ENCODE measurements around the gene SMYD3.
A peak's percentile ranks its signal among the peaks of the same experiment; 100 is the strongest.
"Not testable (repeated sequence)": the region's sequence is repeated elsewhere in the genome, so short reads cannot be mapped to it uniquely, and the experiment has no call there.

Gene SMYD3

DNA sequence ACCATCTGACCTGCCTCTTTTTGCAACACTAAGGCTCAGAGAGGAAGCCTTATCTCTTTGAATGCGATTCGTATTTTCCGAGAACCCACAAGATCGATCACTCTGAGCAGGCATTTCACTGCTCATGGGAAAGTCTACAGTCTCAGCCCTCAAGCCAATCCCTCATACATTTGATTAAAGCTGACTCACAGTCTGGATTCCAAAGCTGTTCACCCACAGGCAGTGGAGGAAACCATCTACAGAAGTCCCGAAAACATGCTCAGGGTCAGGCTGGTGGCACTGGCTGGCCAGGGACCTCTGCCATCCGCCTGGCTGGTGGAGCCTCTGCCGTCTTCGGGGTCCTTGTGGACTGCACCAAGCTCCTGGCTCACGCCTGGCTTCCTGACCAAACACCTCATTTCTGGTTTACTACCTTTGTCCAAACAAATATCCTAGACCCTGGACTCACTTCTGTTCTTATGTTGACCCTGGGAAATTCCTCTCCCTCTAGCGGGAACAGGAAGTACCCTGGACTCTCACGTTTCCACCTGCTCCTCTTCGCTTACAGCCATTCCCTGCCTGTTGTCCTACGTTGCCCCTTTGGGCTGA is 650.0 kb downstream of the SMYD3 start:
- DNase-seq, result no peak

DNA sequence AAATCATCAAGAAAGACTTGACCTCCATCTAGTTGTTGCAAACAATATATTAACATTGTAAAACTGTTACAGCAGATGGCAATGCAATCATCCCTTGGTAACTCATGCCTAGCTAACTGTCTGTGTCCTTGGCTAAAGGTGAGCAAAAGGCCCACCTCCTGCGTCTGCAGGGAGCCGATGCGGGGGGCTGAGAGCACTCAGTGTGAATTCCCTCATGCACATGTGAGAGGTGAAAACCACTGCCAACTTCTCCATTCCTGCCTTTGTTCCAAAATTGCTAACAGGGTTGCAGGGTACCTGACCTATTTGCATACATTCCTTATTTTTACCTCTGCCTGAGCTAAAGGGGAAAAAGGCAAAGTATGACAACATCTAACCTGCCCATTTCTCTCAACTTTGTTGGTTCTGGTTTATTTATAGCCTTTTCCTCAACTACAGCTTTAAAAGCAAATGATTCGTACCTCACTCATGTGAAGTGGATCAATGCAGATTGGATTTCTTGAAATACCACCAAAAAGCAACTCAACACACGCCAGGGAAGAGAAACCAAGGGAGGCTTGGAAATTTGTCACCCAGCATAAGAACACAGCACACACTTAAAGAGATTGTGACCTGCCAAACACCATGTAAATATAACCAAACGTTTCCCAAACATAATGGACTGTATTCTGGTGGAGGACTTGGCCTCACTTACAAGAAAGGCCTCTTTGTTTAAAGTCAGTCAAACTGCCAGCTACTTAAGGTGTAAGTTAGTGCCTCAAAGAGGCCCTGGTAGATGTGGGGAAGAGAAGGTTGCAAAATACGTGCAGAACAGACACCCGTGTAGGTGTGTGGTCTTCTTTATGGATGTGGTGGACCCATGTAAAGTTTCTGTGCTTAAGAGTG is 651.0 kb downstream of the SMYD3 start:
- DNase-seq, result no peak

DNA sequence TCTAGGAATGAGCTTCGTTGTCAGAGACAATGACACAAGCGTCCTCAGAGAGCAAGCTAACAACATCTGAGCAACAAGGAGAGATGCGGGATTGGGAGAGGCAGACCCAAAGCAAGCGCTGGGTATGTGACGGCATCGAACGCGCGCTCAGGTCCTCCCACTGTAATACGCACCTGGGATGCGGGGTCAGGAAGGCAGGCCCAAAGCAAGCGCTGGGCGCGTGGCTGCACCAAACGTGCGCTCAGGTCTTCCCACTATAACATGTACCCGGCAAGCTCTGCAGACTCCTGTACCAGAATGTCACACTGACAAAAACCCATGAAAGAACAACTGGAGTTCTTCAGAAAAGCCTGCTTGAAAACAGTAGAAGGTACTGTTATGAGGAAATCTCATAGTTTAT is 653.8 kb downstream of the SMYD3 start:
- DNase-seq, result no peak

DNA sequence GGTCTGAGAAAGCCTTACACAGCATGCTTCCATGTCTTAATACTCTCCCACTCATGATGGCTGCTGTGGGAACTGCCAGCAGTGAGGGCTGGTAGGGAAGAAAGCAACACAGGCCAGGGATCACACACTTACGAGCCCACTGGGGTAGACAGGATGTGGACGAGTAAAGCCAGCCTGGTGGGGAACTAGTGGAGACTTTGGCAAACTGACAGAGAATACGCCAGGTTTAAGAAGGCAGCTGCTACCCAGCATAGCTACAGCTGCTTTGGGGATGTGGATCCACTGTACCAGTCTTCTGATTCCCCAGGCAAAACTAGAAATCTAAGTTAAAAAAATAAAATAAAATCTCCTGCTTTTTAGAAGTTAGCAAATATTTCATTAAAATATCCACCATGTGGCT is 664.0 kb downstream of the SMYD3 start:
- DNase-seq, result no peak

DNA sequence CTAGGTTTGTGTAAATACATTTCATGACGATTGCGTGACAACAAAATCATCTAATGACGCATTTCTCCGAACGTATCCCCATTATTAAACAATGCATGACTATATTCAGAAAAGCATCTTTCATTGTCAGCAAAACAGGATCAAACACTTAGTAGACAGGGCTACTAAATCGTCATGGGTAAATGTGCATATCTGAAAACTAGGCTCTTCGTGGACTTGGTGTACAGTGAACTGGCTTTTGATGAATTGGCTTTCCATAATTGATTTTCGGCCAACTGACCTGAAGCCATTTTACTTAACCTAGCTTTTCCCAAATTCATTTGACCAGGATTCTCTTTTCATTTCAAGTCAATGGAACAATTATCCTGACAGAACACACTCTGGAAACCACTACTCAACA is 665.0 kb downstream of the SMYD3 start:
- DNase-seq, result no peak

DNA sequence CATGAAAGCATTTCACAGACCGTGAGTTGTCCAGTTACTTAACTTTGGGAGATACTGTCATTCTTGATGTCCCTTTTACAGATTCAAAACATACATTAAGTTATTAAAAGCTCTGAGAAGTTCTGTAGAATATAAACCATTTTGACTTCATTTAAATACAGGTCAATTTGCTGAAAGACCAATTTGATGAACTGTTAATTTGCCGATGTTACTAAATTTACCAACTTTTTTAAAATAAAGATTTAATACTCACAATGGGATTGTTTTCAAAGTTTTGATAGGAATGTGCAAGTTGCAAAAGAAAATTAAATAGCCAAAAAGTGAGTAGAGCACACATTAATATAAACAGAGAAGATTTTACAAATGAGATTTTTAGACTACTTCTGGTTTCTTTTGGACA is 666.1 kb downstream of the SMYD3 start:
- DNase-seq, result no peak

DNA sequence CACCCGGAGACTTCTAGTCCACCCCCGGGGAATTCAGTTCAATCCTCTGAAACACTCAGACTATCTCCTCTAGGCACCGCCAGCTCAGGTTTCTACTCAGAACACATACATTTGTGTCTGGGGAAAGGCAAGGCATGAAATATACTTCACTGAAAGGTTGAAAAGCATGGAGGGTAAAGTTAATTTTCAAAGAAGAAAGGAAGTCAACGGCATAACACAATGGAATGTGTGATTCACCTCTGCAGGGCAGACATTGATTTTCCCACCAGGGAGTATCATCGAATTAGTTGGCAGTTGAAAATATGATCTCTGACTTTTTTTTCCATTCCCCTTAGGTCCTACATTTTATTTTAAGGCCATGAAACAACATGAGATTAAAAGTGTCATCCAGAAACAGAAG is 669.4 kb downstream of the SMYD3 start:
- peak; percentile 52 for DNase-seq

DNA sequence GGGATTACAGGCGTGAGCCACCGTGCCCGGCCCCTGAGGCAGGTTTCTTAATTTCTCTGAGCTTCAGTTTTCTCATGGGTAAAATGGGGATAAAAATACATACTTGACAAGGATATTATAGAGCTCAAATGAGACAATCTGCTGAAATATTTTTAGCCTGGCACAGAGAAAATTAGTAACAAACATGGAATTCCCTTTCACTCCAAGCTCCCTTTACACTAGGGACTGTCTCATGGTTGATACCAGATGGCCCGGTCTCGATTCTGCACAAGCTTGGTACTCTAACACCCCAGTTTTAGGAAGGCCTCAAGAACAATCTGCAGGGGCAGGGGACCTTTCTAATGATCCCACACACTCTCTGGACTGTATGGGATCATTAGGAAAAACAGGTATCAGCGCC is 671.7 kb downstream of the SMYD3 start:
- no peak for DNase-seq

DNA sequence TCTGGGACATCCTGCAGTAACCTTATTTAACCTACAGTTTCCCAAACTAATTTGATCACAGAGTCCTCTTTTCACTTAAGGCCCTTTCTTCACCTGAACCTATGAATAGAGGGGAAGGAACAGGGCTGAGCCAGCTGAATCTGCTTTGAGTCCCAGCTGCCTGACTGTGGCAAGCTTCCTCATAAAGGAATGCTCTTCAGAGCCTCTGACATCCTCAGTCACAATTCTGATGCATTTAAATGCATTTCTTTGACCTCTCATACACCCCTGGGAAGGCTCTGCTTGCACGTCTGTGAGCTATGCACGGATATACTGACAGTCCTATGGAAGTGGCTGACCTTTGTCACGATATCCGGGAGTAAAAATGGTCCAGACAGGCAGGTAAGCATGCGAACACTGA is 673.1 kb downstream of the SMYD3 start:
- DNase-seq, result no peak

DNA sequence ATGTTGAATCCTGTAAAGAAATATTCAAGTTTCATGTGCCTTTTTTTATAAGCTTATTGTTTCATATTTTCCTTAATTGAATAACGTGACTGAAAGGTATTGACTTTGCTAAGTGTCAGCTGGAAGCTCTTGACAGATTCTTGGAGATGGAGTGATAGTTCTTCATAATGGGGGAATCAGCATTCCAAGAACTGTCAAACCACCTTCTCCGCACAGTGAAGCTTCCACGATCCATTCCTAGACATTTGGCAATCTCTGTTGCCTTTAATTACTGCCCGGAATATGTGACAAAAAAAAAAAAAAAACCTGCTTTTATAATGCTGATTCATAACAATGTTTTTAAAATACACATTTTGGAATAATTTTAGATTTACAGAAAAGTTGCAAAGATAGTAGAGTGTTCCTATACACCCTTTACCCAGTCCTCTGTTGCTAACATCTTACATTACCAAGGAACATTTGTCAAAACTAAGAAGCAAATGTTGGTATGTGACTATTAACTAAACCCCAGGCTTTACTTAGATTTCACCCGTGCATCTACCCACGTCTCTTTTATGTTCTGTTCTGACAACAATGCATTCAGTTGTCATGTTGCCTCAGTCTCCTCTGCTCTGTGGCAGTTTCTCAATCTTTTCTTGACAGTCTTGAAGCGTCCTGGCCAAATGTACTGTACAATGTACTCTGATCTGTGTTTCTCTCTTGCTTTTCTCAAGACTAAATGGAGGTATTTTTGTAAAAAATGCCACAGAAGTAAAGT is 674.1 kb downstream of the SMYD3 start:
- no peak for DNase-seq

DNA sequence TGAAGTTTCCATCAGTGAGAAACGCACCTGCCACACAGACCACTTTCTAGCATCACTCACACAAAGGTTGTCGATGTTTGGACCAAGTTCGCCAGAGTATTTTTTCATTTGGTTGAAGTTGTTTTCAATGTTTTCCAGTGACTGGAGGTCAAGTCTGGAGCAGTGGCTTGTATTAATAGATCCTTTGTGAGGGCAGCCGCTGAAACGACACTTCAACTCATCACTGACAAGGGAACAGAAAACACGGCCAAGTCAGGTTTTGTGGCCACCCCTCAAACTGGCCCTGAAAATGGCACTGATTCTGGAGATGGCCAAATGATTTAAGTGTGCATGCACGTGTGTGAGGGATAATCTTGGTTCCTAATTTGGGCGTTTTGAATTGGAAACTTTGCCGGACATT is 675.6 kb downstream of the SMYD3 start:
- DNase-seq, result no peak

DNA sequence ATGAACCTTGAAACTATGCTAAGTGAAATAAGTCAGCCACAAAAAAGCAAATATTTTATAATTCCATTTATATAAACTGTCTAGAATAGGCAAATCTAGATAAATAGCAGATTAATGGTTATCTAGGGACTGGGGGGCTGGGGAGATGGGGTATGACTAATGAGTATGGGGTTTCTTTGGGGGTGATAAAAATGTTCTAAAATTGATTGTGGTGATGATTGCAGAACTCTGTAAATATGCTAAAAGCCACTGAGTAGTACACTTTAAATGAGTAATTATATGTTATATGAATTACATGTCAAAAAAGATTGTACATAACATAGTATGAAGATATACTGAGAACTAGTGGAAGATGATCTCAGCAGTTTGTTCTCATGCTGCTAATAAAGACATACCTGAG is 677.3 kb downstream of the SMYD3 start:
- no peak for DNase-seq

DNA sequence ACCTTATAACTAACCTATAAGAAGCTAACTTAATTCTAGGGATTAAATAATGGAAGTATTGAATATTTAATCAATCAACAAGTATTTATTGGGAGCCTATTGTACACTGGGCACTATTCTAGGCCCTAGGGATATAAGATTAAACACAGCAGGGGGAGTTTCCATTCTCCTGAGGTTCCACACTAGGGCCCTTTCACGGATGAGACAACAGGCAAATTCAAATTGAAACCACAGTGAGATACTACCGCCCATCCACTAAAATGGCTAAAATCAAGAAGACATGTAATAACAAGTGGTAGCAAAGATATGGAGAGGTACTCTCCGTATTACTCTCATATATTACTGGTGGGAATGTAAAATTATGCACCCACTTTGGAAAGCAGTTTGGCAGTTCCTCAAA is 677.9 kb downstream of the SMYD3 start:
- no peak for DNase-seq

DNA sequence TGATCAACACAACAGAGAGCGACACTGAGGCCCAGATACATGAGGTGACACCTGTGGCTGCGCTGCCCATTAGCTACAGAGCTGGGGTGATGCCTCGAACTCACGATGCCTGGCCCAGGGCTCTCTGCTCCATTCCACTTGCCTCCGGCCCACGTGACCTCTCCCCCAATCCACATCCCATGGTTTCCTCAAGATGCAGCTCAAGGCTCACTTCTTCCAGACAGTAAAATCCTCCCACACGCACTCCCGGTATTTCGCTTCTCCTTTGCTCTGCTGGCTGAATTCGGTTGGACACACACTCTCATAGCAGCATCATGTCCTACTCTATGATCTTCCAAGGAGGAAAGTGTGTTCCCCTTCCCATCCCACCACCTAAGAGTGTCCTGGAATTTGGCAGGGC is 679.8 kb downstream of the SMYD3 start:
- no peak for DNase-seq

DNA sequence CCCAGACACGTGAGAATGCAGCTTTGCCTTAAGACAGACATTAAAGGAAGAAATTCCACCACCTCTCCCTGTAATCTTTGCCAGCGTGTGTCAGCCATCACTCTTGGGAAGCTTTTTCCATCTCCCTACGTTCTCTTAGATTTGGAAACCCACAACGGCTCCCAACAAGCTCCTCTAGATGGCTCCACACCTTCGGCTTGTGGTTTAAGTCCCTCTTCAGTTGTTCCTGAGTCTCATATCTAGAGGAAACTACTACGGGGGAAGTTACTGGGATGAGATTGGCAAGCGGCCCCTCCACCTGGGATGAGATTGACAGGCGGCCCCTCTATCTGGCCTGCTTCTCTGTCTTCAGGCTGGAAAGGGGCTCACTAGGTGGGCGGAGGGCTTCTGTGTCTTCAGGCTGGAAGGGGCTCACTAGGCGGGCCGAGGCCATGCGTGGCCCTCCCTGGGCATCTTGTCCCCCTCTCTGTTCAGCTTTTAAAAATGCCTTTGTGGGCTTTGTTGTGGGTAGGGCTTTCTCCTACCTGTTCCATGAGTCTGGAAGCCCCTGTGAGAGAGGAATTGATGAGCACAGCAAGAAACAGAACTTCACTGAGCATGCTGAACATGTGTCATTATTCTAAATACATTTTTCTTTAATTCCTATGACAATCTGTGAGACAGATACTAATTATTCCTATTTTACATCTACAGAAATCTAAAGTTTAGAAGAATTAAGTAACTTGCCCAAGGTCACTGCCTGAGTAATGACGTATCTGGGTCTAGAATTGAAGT is 681.8 kb downstream of the SMYD3 start:
- DNase-seq, result no peak

DNA sequence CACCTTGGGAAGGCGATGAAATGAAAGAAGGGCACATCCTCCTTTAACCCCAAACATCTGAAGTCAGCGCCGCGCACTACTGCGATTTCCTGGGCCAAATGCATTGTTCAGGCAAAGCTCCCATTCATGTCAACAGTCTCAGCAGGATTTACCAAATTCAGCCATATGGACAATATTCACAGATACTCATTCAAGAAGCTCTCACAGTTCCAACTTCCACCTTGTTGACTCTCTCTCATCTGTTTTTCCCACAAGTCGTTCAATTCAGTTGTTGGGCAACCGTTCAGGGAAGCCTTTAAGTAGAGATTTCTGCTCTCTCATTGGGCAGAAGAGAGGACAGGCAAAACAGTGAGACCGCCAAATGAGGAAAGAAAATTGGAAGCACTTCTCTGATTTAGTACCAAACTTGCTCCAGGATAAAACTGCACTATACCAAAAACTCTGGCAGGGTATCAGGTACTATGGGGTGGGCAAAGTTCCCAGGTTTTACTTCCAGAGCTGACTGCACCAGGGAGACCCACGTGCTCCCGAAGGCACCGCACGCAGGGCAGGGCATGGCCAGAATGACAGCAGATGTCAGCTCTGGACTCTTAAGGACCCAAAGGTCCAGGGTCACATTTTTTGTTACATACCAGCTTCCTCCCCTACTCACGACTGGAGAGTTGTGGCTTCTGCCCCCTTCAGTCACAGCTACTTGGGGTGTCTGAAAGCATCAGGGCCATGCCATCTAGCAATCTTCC is 683.5 kb downstream of the SMYD3 start:
- no peak for DNase-seq

DNA sequence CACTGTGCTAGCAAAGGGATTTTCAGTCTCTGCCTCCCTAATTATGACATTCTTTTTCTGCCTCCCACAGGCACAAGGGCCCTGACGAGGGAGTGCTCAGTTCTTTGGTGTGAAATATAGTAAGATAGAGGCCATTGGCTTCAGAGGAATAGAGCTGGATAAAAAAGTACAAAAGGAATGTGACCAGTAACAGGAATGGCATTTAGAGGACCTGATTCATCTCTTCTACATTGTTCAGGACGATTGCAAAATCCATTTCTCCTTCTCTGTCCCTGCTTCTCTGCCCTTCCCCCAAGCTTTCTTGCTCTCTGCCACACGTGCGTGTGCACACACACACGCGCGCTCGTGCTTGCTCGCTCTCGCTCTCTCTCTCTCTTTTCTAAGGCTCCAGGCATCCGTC is 684.1 kb downstream of the SMYD3 start:
- DNase-seq, result peak; percentile 94

DNA sequence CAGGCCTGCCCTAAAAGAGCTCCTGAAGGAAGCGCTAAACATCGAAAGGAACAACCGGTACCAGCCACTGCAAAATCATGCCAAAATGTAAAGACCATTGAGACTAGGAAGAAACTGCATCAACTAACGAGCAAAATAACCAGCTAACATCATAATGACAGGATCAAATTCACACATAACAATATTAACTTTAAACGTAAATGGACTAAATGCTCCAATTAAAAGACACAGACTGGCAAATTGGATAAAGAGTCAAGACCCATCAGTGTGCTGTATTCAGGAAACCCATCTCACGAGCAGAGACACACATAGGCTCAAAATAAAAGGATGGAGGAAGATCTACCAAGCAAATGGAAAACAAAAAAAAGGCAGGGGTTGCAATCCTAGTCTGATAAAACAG is 688.7 kb downstream of the SMYD3 start:
- not testable (repeated sequence) for DNase-seq

DNA sequence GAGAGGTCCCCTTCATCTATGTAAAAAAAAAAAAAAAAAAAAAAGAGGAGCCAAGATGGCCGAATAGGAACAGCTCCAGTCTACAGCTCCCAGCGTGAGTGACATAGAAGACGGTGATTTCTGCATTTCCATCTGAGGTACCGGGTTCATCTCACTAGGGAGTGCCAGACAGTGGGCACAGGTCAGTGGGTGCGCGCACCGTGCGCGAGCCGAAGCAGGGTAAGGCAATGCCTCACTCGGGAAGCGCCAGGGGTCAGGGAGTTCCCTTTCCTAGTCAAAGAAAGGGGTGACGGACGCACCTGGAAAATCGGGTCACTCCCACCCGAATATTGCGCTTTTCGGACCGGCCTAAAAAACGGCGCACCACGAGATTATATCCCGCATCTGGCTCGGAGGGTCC is 690.6 kb downstream of the SMYD3 start:
- not testable (repeated sequence) for DNase-seq

DNA sequence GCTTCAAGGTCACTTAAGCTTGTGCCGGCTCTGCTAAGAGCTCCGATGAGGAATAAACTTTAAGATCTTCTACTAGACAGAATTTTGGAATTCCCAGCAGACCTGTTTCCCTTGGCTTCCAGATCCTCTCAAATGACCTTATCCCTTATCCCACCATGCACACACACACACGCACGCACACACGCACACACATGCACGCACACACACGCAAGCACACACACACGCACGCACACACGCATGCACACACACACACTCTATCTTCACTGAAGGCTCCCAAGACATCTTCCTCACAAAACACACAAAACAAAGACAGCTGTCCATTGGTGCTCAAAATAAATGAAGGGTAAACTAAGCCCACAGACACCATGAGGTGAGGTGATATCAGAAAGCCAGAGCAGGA is 692.4 kb downstream of the SMYD3 start:
- no peak for DNase-seq

DNA sequence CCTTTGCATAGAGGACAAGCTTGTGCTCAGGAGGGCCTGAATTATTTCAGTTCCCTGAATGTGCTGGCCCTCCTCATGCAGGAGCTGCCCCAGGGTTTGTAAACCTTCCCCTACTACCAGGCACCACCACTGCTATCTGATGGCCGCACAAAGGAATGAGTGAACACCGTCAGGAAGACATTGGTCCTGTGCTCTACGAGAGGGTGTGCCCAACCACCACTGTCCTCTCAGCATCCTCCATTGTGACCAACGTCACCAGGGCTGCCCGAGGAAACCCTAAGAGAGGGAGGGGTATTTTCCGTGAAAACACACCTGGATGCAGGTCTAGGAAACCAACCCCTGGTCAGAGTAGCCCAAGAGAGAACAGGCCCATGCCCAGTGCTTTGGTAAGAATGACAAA is 694.8 kb downstream of the SMYD3 start:
- no peak for DNase-seq

DNA sequence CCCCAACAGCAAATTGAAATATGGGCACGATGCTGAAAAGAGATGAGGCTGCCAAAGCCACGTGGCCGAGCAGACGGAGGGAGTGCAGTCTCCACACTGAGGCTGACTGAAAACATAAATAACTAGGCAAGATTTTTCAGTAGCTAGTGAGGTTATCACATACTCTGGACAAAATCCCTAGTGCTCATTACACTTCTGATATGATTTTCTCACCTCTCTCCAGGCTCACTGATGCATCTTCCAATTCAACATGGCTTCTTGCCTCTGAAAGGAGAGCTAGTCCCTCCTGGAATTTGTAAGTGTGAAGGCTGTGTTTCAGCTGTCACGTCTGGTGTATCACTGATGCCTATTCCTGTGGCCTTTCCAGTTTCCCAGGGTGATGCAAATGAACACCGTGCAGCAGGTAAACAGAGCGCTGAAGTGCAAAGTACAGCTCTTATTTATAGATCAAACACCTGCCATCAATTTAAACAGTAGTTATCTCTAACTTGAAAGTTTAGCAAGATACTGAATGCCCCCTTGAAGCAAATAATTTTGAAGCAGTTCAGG is 696.2 kb downstream of the SMYD3 start:
- no peak for DNase-seq

Measured in kidney glomerular epithelial cell (primary cell).